A549 treated with Mapracorat at 1 μM for 4 hours (cell line): ENCODE data around the gene CLPSL1. TPM values are rescaled to one million over a fixed set of nuclear protein-coding genes. Genes with fewer than 3 reads are reported as not detected.

Experiments
- total RNA-seq: library from RNA; stranded (reverse); fragments of 200-300 nt; extraction: Qiagen RNA extraction; gene quantifications from 5 replicates; pipeline ENCODE4 v1.2.3, GENCODE V29; 2022

The CLPSL1 gene, protein sequence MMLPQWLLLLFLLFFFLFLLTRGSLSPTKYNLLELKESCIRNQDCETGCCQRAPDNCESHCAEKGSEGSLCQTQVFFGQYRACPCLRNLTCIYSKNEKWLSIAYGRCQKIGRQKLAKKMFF
- total RNA-seq, result not detected in 5 replicates

DNA sequence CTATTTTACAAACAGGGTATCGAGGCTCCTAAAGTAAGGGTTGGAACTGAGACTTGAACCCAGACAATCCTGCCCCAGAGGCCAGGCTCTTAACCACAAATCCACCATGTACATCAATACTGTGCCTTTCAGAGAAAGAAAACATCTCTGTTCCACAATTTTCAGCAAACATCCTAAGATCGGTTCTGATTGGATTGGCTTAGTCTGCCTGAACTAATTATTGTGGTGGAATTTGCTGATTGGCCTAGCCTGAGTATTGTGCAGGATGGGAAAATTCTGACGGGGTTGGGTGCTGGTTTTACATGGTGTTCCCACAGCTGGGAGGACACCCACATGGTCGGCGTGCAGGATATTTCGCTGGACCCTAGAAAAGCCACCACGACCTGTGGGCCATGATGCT is at the start of gene CLPSL1:
Gene CLPSL1 (plus strand): TSS at position 301 of the 400 bp plus-strand sequence. CDS start 92 bp downstream, at position 393.

DNA sequence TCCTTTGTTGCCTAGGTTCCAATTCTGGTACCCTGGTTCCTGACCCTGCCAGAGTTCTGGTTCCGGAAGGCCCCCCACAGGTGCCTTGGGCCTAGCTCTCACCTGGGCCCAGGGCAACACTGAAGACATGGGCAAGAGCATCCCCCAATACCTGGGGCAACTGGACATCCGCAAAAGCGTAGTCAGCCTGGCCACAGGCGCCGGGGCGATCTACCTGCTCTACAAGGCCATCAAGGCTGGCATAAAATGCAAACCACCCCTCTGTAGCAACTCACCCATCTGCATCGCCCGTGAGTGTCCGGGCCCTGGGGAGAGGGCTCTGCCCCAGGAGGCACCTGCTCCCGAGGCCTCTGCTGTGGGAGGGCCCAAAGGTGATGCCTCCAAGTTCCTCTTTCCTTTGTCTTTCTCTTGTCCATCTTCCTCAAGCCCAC is 43.8 kb upstream of the CLPSL1 start, which contains the start of gene ARMC12:
Gene ARMC12 (plus strand): TSS at position 51 of the 431 bp plus-strand sequence. CDS start 77 bp downstream, at position 128.

DNA sequence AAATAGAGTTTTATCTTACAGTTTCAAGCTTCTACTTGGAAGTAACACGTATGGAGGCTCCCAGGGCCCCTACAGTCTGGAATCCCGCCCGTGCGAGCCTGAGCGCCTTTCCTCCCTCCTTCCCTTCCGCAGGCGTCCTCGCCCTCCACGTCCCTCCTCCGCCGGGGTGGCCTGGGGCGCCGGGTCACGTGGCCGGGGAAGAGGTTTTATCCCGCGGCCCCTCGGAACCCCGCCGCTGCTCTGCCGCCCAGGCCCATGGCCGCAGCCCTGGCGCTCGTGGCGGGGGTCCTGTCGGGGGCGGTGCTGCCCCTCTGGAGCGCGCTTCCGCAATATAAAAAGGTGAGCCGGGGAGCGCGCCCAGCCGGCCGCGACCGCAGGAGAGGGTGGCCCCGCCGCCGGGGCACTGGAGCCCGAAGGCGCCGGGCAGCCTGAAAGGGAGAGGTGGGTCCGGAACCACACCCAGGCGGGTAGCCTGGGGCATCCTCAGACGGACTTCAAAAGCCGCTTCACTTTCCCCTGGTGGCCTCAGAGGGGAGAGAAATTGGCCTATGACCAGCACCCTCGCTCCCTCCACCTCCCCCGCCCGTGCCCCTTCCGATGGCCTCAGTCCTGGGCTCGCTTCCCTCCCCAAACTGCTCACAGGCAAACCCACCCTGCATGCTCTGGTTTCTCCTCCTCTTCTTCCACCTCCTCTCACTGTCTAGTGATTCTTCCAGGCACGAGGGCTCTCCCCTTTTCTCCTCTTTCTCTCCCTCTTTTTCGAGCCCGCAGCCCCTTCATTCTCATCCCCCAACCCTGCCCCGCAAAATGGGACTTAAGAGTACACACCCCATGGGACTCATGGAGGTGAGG is 4.2 kb upstream of the CLPSL1 start, which contains the start of gene CLPSL2:
Gene CLPSL2 (plus strand): TSS at position 235 of the 852 bp plus-strand sequence. CDS start 21 bp downstream, at position 256.

DNA sequence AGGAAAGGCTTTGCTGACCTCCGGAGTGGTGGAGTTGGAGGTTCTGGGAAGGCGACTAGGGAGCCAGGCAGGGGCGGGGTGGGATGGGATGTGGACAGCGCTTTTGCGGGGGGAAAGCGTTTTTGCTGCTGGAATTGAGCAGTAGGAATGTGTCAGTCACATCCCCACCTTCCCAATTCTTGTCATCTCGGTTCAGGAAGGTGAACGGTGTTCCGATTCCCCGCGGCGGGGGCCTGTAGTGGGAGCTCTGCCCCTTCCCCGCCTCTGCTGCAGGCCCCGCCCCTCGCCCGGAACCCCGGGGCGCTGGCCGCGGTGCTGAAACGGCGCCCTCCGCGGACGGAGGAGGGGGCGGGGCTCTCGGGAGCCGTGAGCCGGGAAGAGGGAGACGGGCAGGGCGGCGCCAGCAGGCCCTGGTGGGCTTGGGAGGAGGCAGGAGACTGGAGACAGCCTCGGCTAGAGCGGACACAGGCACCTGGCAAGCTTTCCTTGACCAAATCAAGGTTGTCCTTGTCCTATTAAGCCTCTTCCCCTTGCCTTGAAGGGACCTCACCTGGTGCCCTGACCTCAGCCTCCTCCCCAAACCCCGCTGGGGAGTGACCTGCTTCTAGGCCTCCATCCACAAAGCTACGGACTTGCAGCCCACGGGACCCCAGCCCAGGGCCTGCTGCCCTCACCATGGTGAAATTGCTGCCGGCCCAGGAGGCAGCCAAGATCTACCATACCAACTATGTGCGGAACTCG is 24.3 kb downstream of the CLPSL1 start, which contains the start of gene LHFPL5:
Gene LHFPL5 (plus strand): TSS at position 357 of the 741 bp plus-strand sequence. CDS start 319 bp downstream, at position 676.

Other genes starting within 250 kb of the CLPSL1 start
- gene FKBP5, start 92.1 kb upstream of the CLPSL1 start, total RNA-seq, result 91.6 to 128 TPM (median 116 TPM) in 5 replicates
- gene ARMC12, start 44.0 kb upstream of the CLPSL1 start, total RNA-seq, result 0.26 to 0.97 TPM (median 0.55 TPM) in 5 replicates
- gene CLPSL2, start 4.4 kb upstream of the CLPSL1 start, total RNA-seq, result 0.79 to 1.4 TPM (median 0.94 TPM) in 4 of 5 replicates, not detected in the other
- gene CLPS, start 16.3 kb downstream of the CLPSL1 start, total RNA-seq, result not detected in 5 replicates
- gene LHFPL5, start 24.3 kb downstream of the CLPSL1 start, total RNA-seq, result 0.12 to 0.28 TPM in 2 of 5 replicates, not detected in the others
- 27.1 to 40.9 TPM (median 31.2 TPM) in 5 replicates for gene SRPK1, start 140.1 kb downstream of the CLPSL1 start, total RNA-seq
- 0.08 TPM in 1 of 5 replicates, not detected in the others for gene SLC26A8, start 243.6 kb downstream of the CLPSL1 start, total RNA-seq
- 21.3 to 28.2 TPM (median 25.6 TPM) in 5 replicates for gene MAPK14, start 246.8 kb downstream of the CLPSL1 start, total RNA-seq